A375 (cell line): ENCODE results near the gene KCNK5. TPM values are rescaled to one million over a fixed set of nuclear protein-coding genes. Genes with fewer than 3 reads are reported as not detected.

ENCODE experiments used
- total RNA-seq: library from RNA; depleted of rRNA; stranded (reverse); fragments of >200 nt; shearing (Covaris generic); gene quantifications from 2 replicates; pipeline ENCODE4 v1.2.3, GENCODE V29; 2014; rRNA removed

The KCNK5 gene, protein sequence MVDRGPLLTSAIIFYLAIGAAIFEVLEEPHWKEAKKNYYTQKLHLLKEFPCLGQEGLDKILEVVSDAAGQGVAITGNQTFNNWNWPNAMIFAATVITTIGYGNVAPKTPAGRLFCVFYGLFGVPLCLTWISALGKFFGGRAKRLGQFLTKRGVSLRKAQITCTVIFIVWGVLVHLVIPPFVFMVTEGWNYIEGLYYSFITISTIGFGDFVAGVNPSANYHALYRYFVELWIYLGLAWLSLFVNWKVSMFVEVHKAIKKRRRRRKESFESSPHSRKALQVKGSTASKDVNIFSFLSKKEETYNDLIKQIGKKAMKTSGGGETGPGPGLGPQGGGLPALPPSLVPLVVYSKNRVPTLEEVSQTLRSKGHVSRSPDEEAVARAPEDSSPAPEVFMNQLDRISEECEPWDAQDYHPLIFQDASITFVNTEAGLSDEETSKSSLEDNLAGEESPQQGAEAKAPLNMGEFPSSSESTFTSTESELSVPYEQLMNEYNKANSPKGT
- 7.8 and 10.6 TPM in 2 replicates for total RNA-seq

DNA sequence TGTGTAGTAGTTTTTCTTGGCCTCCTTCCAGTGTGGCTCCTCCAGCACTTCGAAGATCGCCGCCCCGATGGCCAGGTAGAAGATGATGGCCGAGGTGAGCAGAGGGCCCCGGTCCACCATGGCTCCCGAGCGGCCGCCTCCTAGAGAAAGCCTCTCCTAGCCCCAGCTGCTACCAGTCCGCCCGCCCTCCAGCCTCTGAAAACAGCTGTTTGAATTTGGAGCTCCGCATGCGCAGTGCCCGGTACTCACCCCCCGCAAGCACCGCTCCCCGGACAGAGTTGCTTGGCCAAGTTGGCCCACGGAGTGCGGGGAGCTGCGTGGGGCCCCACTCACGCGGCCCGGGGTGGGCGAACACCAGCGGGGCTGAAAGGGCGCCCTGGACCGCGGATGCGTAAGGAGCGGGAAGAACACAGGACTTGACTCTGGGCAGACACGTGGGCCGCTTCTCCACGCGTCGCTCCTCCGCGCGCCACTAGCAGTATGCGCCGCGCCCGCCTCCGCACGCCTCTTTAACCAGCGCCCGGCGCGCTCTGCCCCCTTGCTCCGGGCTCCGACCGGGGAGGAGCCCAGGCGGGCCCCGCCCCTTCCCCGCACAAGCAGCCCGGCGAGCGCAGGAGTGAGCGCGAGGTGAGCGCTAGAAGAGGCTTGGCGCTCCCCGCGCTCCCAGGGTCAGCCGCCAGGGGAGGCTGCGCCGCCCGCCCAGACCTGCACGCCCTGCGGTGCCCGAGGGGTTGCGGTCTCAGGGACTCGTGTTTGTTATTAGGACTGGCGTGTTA, at the start of gene KCNK5:
Gene KCNK5, minus strand, starts transcription at position 484 of the 776 bp plus-strand sequence. Its CDS starts 364 bp downstream, at position 120.

Other genes with a start within 250 kb of the KCNK5 start
- gene GLP1R, start 180.7 kb downstream of the KCNK5 start, total RNA-seq = not detected in 2 replicates
- gene SAYSD1, start 114.3 kb downstream of the KCNK5 start, total RNA-seq = 6.0 and 6.4 TPM in 2 replicates
- gene KCNK17, start 84.9 kb upstream of the KCNK5 start, total RNA-seq = 0.05 TPM in 1 of 2 replicates, not detected in the other
- not detected in 2 replicates for gene KCNK16, start 93.2 kb upstream of the KCNK5 start, total RNA-seq